Stimulated activated CD4-positive, alpha-beta T cell treated with anti-CD3 and anti-CD28 coated beads, Interleukin-4, amount 100 ng/mL, for 4 hours (primary cell): ENCODE measurements around the gene DUSP21.
"Not testable (repeated sequence)": the region's sequence is repeated elsewhere in the genome, so short reads cannot be mapped to it uniquely, and the experiment has no call there.

ENCODE experiments used
- DNase-seq, 2 experiments: peaks; one replicate each; pipeline ENCODE4 v3.0.0-alpha.2; 2020

The DUSP21 gene

DNA sequence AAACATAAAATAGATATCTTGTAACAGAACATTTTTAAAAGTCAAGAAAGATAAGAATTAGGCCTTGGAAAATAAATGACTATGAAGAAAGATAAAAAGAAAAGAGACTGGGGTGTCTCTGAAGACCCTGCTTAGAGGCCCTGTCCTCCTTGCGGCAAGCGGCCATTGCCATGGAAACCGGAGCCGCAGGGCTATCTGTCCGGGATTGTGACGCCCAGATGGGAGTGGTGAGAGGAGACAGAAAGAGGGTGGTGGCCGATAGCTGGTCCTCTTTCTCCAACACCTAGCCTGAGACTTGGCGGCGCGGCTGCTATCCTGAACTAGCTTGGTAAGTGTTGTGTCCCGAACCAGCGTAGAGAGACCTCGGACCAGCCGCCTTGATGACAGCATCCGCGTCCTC is at the start of gene DUSP21:
Gene DUSP21, plus strand, starts transcription at position 269 of the 400 bp plus-strand sequence. Its CDS starts 112 bp downstream, at position 381.
- no peak for DNase-seq

- no peak for DNase-seq
Observed at GRCh38 chrX:44795945-44796450, 47.8 kb upstream of the DUSP21 start.

DNA sequence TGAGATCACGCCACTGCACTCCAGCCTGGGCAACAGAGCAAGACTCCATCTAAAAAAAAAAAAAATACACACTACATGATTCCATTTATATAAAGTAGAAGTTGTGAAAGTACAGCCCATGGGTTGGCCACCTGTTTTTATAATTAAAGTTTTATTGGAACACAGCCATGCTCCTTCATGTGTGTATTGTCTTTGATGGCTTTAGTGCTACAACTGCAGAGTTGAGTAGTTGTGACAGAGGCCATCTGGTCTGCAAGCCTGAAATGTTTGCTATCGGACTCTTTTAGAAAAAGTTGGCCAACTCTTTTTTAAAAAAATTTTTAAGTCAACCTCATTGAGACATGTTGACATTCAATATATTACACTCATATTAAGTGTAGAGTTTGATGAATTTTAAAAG is 41.2 kb upstream of the DUSP21 start:
- no peak for DNase-seq

- no peak for DNase-seq
Observed at GRCh38 chrX:44815681-44816080, 28.1 kb upstream of the DUSP21 start.

GRCh38 chrX:44816367-44816766 is 27.5 kb upstream of the DUSP21 start:
- DNase-seq, result no peak

GRCh38 chrX:44817029-44817428 is 26.8 kb upstream of the DUSP21 start:
- no peak for DNase-seq

GRCh38 chrX:44822601-44823000 is 21.2 kb upstream of the DUSP21 start:
- no peak for DNase-seq

GRCh38 chrX:44823193-44823592 is 20.6 kb upstream of the DUSP21 start:
- DNase-seq, result not testable (repeated sequence)

- no peak for DNase-seq
Observed at GRCh38 chrX:44828008-44828605, 15.7 kb upstream of the DUSP21 start.

DNA sequence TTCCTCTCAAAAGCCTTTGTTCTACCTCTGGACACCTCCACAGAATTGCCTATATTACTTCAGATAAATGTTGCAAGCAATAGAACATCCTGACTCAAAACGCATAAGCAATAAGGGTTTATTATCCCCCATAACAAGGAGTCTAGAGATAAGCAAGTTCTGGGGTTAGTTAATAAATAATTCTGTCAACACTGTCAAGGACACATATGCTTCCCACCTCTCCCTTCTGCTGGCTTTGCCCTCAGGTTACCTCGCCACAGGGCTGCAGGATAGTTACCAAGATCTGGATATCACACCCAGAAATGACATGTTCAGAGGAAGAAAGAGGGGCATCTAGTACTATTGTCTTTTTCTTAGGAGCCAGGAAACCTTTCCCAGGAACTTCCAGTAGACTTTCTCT is 14.0 kb upstream of the DUSP21 start:
- no peak for DNase-seq

DNA sequence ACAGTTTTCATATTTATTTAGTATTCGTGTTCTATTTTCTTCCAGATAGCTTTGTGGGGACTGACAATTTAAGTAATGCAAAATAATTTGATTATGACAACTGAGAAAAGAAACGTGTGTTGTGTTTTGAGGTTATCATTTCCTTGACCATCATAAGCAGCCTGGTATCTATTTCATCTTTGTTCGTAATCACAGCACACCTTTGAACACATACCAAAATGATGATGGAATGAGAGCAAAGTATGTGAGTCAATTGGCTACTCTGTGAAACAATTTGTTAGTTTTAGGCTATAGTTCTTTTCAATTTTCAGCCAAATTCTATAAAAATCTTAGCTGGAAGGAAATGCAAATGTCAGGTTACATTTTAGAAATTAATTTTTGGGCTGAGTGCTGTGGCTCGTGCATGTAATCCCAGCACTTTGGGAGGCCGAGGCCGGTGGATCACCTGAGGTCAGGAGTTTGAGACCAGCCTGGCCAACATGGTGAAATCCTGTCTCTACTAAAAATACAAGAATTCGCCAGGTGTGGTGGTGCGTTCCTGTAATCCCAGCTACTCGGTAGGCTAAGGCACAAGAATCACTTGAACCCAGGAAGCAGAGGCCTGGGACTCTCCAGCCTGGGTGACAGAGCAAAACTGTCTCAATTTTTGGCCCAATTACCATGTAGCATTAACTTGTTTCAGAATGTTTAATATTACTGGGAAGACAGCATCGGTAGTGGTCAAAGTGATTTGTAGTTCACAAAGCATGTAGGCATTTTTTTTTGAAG is 1.1 kb upstream of the DUSP21 start:
- DNase-seq, result no peak

DNA sequence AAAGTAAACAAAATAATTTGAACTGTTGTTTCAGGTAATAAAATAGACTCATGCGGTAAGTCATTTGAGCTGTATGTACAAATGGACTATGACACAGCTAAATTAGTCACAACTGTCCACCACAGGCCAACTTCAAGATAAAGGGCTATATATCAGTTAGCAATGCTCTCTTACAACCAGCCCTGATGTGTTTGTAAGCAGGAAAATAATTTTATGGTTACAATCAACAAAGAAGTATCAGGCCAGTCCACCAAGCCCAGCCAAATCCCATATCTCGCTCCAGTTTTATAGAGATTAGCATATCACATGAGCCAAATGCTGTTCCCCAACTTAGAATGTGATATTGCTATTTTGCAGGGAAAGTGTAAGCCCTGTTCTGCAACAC is 511 bp upstream of the DUSP21 start:
- DNase-seq, result no peak

- DNase-seq, result no peak
Observed at GRCh38 chrX:44844204-44844603, 383 bp downstream of the DUSP21 start.

DNA sequence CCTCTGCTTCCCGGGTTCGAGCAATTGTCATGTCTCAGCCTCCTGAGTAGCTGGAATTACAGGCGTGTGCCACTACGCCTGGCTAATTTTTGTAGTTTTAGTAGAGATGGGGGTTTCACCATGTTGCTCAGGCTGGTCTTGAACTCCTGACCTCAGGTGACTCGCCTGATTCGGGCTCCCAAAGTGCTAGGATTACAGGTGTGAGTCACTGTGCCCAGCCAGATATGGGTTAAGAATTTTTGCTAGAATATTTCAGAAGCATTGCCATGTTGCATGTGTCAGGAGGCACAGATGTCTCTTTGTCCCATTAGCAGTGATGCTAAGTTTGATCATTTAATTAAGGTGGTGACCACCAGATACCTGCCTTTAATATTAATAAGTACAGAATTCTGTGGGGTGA is 7.1 kb downstream of the DUSP21 start:
- DNase-seq, result not testable (repeated sequence)

DNA sequence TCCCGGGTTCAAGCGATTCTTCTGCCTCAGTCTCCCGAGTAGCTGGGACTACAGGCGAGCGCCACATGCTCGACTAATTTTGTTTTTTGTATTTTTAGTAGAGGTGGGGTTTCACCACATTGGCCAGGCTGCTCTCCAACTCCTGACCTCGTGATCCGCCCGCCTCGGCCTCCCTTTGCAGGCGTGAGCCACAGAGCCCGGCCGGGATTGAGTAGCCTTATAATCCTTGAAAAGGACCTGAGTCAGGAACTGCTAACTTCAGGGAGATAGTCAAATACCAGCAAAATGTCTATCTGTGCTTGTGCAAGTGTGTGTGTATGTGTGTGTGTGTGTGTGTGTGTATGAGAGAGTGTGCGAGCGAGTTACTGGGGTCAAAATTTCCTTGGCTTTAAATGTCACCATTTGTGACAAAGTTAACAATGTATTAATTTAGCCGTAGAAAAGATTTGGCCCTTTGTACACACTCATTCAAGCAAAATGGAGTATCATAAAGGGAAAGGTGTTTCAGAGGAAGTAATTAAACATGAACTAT is 27.4 kb downstream of the DUSP21 start:
- DNase-seq, result no peak

- DNase-seq, result peak; percentile 6 to 21
Observed at GRCh38 chrX:44871931-44872820, 28.4 kb downstream of the DUSP21 start.

- peak; percentile 93 to 96 for DNase-seq
Observed at GRCh38 chrX:44872821-44873414, 29.1 kb downstream of the DUSP21 start, which contains the start of gene KDM6A. TSS of gene KDM6A (plus strand) at chrX:44873188. CDS start at chrX:44873552, 364 bp downstream.

GRCh38 chrX:44873415-44874276 is 29.8 kb downstream of the DUSP21 start:
- peak; percentile 25 to 33 for DNase-seq

DNA sequence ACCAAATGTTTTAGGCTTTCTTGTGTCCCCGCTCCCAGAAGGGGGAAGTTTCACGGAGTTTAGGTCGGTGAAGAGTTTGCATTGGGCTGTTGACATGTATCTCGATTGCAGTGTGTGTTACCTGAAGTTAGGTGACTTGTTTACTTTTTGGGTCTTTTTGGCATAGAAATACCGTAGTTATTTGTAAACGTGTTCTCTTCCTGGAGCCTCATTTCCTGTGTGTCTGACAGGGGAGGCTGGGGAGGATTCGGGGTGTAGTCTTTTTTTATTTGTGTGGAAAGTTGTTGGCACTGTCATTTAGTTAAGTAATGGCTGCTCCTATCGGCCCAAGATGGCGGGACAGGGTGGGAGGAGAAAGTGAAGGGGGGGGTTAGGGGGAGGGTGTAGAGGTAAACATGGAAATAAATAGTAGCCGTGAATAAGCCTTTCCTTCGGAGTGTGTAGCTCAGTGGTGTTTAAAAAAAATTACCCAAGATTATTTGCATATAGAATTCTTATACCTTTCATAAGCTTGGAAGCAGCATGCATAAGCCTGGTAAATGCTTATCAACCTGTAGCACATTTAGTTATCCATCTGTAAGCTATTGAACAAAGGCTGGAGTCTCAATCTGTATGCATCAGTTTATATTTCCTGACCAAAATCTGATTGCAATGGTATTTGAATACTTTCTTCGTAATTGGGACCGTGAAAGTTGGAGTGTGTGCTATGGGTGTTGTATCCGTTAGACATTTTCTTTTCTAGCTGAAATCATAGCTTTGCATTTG is 30.8 kb downstream of the DUSP21 start:
- peak; percentile 24 to 42 for DNase-seq

- DNase-seq, result no peak
Observed at GRCh38 chrX:44875185-44875489, 31.3 kb downstream of the DUSP21 start.

DNA sequence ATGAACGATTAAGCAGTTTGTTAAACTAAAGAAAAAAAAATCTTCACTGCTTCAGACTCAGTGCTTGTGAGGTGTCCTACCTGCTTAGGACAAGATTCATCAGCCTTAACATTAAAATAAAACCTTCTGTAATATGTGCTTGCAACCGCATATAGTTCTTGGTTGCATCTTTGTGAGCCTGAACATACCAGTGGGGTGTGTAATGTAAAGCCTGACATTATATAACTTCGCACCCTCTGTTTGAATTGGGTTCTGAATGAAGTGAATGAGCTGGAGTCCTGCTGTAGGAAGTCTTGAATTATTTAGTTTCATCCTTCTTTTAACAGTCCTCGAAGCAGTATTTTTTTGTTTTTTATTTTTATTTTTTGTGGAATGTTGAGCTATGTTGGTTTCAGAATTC is 32.3 kb downstream of the DUSP21 start:
- no peak for DNase-seq
